ENCODE measurements around the gene RB1.

Gene RB1

GRCh38 chr13:48500652-48501197 lies 197.2 kb downstream of the RB1 start:
- DNase-seq: peak in 1 of 2 donors; percentile 34

- no peak for DNase-seq
Measured at GRCh38 chr13:48501705-48502104, 198.2 kb downstream of the RB1 start.

GRCh38 chr13:48502601-48503319 lies 199.2 kb downstream of the RB1 start:
- no peak for DNase-seq

- DNase-seq: no peak
Measured at GRCh38 chr13:48504606-48505005, 201.1 kb downstream of the RB1 start.

GRCh38 chr13:48505012-48505411 lies 201.5 kb downstream of the RB1 start:
- peak; percentile 32 to 58 for DNase-seq

GRCh38 chr13:48505597-48506091 lies 202.1 kb downstream of the RB1 start:
- DNase-seq: peak; percentile 72 to 80

GRCh38 chr13:48506092-48506701 lies 202.6 kb downstream of the RB1 start:
- DNase-seq: no peak

- DNase-seq: no peak
Measured at GRCh38 chr13:48507021-48507420, 203.5 kb downstream of the RB1 start.

- no peak for DNase-seq
Measured at GRCh38 chr13:48508011-48508410, 204.5 kb downstream of the RB1 start.

- DNase-seq: no peak
Measured at GRCh38 chr13:48510698-48511097, 207.1 kb downstream of the RB1 start.

- no peak for DNase-seq
Measured at GRCh38 chr13:48511621-48512230, 208.2 kb downstream of the RB1 start.

GRCh38 chr13:48514793-48515192 lies 211.2 kb downstream of the RB1 start:
- no peak for DNase-seq

- DNase-seq: no peak
Measured at GRCh38 chr13:48515732-48516131, 212.2 kb downstream of the RB1 start.

- no peak for DNase-seq
Measured at GRCh38 chr13:48518083-48518482, 214.5 kb downstream of the RB1 start.

- peak; percentile 42 to 62 for DNase-seq
Measured at GRCh38 chr13:48526286-48526685, 222.7 kb downstream of the RB1 start.

GRCh38 chr13:48527955-48528354 lies 224.4 kb downstream of the RB1 start:
- no peak for DNase-seq

- DNase-seq: no peak
Measured at GRCh38 chr13:48528720-48529119, 225.2 kb downstream of the RB1 start.

GRCh38 chr13:48530833-48531232 lies 227.3 kb downstream of the RB1 start:
- DNase-seq: no peak

All from CD4-positive, alpha-beta T cell treated with Interleukin-4 for 1 hour (primary cell).